ENCODE measurements around the gene GREM1.

GREM1 gene

GRCh38 chr15:32767236-32767635 is 49.4 kb downstream of the GREM1 start:
- Histone ChIP-seq H3K9me3 (ENCODE audit: severe bottlenecking) (no peaks in the 10 kb centered on the region), H3K27me3 (ENCODE audit: insufficient read depth, low read depth, severe bottlenecking) (no peaks in the 10 kb centered on the region), H3K36me3 (no peaks in the 10 kb centered on the region; the same call in none of the 2 replicates), H3K27ac (no peak overlapping the region), H3K4me3 (ENCODE audit: low read depth, low read length) (no peak overlapping the region)
- no peak for TF ChIP-seq CTCF (IDR thresholded peaks at IDR 0.05; ENCODE audit: low read depth, low read length)
- DNase-seq = no peak

GRCh38 chr15:32774022-32774421 is 56.2 kb downstream of the GREM1 start:
- DNase-seq = no peak
- Histone ChIP-seq H3K27ac (no peak overlapping the region), H3K27me3 (ENCODE audit: insufficient read depth, low read depth, severe bottlenecking) (no peaks in the 10 kb centered on the region), H3K4me3 (ENCODE audit: low read depth, low read length) (no peak overlapping the region), H3K9me3 (ENCODE audit: severe bottlenecking) (peaks cover 4% of the 10 kb centered on the region), H3K36me3 (peaks cover 4% of the 10 kb centered on the region)
- no peak for TF ChIP-seq CTCF (IDR thresholded peaks at IDR 0.05; ENCODE audit: low read depth, low read length)

GRCh38 chr15:32775103-32775502 is 57.3 kb downstream of the GREM1 start:
- Histone ChIP-seq H3K36me3 (peaks cover 4% of the 10 kb centered on the region), H3K27ac (no peak overlapping the region), H3K4me3 (ENCODE audit: low read depth, low read length) (no peak overlapping the region), H3K27me3 (ENCODE audit: insufficient read depth, low read depth, severe bottlenecking) (no peaks in the 10 kb centered on the region), H3K9me3 (ENCODE audit: severe bottlenecking) (peaks cover 4% of the 10 kb centered on the region)
- TF ChIP-seq CTCF (IDR thresholded peaks at IDR 0.05; ENCODE audit: low read depth, low read length) = no peak
- no peak for DNase-seq

GRCh38 chr15:32778391-32779176 is 60.8 kb downstream of the GREM1 start:
- Histone ChIP-seq H3K4me3 (ENCODE audit: low read depth, low read length) (no peak overlapping the region), H3K36me3 (peaks cover 4% of the 10 kb centered on the region; the same call in 1 of the 2 replicates), H3K27ac (no peak overlapping the region), H3K27me3 (ENCODE audit: insufficient read depth, low read depth, severe bottlenecking) (no peaks in the 10 kb centered on the region), H3K9me3 (ENCODE audit: severe bottlenecking) (peaks cover 4% of the 10 kb centered on the region)
- DNase-seq = no peak
- no peak for TF ChIP-seq CTCF (IDR thresholded peaks at IDR 0.05; ENCODE audit: low read depth, low read length)

- Histone ChIP-seq H3K27ac (no peak overlapping the region), H3K36me3 (no peaks in the 10 kb centered on the region), H3K9me3 (ENCODE audit: severe bottlenecking) (peaks cover 4% of the 10 kb centered on the region), H3K27me3 (ENCODE audit: insufficient read depth, low read depth, severe bottlenecking) (no peaks in the 10 kb centered on the region), H3K4me3 (ENCODE audit: low read depth, low read length) (no peak overlapping the region)
- TF ChIP-seq CTCF (IDR thresholded peaks at IDR 0.05; ENCODE audit: low read depth, low read length) = no peak
- no peak for DNase-seq
These were observed 64.0 kb downstream of the GREM1 start for GRCh38 chr15:32781781-32782180.

- DNase-seq = no peak
- no peak for TF ChIP-seq CTCF (IDR thresholded peaks at IDR 0.05; ENCODE audit: low read depth, low read length)
- no peak overlapping the region for H3K27ac ChIP-seq
These were observed 66.8 kb downstream of the GREM1 start for GRCh38 chr15:32784581-32784980.

More at GRCh38 chr15:32784581-32784980, 66.8 kb downstream of the GREM1 start:
- Histone ChIP-seq H3K36me3 (no peaks in the 10 kb centered on the region), H3K4me3 (ENCODE audit: low read depth, low read length) (no peak overlapping the region), H3K27me3 (ENCODE audit: insufficient read depth, low read depth, severe bottlenecking) (no peaks in the 10 kb centered on the region), H3K9me3 (ENCODE audit: severe bottlenecking) (no peaks in the 10 kb centered on the region)
